ENCODE data around the gene CTPS2.

DNA sequence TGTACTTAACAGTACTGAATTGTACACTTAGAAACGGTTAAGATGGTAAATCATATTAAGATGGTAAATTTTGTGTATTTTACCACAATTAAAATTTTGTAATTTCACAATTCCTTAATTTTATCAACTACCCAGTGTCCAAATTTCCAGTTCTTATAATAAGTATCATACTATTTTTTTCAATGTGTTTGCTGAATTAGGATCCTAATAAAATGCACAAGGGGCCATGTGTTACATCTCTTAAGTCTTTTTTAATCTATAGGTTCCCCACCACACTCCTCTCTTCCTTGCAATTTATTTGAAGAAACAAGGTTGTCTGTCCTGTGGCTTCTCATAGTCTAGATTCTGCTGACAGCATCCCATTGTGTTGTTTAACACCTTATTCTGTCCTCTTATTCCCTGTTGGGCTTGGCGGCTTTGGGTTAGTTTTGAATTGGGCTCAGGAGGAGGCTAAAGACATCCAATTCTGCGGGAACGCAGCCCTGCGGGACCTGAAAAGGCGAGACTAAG is 6.4 kb upstream of the CTPS2 start:
- TF ChIP-seq IKZF1 (conservative IDR thresholded peaks at IDR 0.05) (no peak), SP1 (IDR thresholded peaks at IDR 0.05; ENCODE audit: low read depth, low read length) (no peak), GABPA (IDR thresholded peaks at IDR 0.05; ENCODE audit: low read depth) (no peak), SMC3 (IDR thresholded peaks at IDR 0.05; ENCODE audit: borderline replicate concordance, low read length) (no peak), MYC (IDR thresholded peaks at IDR 0.05; ENCODE audit: insufficient read depth, insufficient read length, insufficient replicate concordance, low read length, severe bottlenecking) (no peak), EZH2 (IDR thresholded peaks at IDR 0.05; ENCODE audit: borderline replicate concordance, control insufficient read depth, low read depth, low read length) (no peak)
- TF ChIP-seq, protein P1, sequence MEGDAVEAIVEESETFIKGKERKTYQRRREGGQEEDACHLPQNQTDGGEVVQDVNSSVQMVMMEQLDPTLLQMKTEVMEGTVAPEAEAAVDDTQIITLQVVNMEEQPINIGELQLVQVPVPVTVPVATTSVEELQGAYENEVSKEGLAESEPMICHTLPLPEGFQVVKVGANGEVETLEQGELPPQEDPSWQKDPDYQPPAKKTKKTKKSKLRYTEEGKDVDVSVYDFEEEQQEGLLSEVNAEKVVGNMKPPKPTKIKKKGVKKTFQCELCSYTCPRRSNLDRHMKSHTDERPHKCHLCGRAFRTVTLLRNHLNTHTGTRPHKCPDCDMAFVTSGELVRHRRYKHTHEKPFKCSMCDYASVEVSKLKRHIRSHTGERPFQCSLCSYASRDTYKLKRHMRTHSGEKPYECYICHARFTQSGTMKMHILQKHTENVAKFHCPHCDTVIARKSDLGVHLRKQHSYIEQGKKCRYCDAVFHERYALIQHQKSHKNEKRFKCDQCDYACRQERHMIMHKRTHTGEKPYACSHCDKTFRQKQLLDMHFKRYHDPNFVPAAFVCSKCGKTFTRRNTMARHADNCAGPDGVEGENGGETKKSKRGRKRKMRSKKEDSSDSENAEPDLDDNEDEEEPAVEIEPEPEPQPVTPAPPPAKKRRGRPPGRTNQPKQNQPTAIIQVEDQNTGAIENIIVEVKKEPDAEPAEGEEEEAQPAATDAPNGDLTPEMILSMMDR (IDR thresholded peaks at IDR 0.05 in 2 of 3, conservative IDR thresholded peaks at IDR 0.05 in 1 of 3; ENCODE audit: control insufficient read depth in 2 of 3, extremely low read depth in 1 of 3, insufficient read depth in 1 of 3, low read depth in 3 of 3, low read length in 3 of 3) = no peak
